ENCODE data around the gene TRIM41.

TRIM41 gene

DNA sequence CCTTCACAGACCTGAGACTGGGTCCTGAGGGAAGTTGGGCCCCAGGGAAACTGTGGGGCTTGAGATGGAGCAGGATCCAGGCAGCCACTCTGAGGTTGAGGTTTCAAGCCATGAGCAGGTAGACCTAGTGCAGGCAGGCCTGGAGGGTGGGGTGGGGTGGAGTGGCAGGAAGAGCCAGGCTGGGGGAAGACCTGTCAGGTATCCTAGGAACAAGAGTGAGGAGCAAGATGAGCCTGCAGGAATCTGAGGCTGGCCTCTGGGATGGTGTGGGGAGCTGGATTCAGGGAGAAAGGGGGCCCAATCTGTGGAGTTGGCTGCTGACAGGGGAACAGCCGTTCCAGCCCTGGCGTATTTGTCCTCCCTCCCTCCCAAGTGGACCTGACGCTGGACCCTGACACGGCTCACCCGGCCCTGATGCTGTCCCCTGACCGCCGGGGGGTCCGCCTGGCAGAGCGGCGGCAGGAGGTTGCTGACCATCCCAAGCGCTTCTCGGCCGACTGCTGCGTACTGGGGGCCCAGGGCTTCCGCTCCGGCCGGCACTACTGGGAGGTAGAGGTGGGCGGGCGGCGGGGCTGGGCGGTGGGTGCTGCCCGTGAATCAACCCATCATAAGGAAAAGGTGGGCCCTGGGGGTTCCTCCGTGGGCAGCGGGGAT is 10.8 kb downstream of the TRIM41 start:
- no peak for DNase-seq

DNA sequence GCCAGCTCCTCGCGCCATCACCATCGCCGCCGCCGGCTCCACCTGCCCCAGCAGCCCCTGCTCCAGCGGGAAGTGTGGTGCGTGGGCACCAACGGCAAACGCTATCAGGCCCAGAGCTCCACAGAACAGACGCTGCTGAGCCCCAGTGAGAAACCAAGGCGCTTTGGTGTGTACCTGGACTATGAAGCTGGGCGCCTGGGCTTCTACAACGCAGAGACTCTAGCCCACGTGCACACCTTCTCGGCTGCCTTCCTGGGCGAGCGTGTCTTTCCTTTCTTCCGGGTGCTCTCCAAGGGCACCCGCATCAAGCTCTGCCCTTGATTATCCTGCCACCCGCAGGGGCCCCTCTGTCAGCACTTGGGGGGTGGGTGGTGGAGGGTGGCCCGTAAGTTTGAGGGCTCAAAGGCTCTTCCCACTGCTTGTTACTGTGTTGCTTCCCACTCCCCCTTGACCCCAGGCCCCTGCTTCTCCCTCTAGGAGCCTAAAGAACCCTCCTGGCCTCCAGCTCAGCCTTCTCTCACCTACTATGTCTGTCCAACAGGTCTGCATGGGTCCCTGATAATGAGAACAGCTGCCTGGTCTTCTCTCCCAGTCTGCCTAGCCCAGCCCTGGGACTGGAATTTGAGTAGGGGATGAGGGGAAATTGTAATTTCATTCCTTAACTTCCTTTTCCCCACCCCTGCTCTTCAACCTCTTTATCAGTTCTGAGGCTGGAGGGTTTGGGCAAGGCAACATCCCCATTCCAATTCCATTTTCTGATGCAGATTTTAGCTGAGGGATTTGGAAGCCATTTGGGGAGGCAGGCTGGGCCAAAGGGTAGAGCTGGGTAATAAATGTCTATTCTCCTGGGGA is 11.6 kb downstream of the TRIM41 start:
- no peak for DNase-seq

DNA sequence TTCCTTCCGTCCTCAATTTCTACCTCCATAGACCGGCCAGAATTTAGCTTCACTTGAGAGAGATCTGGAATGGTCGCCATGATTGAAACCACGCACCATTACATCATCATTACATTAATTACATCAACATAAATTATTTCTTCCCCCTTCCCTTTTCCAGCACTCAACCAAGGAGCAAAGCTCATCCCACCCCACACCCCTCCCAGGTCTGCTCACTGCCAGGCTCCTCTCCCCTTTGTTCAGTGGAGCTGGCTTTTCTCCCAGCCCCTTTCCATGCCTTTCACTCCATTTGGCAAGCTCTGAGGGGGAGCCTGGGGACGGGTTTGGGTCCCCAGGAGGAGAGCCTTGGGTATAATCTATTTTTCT is 12.2 kb downstream of the TRIM41 start:
- no peak for DNase-seq

DNA sequence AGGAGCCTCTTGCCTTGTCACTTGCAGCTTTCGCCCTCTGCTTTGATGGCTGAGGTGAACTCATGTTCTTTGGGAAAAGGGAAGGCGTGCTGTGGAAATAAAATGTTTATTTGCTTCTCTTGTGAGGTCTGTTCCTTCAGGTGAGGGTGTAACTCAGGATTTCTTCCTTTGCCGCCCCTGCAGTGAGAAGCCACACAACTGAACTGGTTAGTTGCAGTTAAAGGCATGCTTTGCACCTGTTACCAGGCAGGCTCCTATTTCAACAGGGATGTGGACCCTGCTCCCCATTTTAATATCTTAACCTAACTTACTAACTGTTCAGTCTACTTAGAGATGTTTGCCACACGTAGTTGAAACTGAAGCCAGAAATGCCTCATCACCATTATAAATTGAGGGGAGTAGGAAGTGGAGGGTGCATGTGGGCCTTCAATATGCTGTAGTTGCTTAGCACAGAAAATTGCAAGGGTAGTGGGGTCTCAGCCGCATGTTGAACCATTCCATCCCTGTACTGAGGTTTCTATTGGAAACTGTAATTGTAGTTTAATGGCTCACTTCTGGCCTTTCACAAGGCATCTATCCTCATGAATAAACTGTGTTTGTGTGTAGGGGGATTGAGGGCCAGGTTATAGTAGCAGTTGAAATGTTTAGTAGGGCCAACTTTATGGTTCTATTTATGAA is 12.7 kb downstream of the TRIM41 start:
- no peak for DNase-seq

DNA sequence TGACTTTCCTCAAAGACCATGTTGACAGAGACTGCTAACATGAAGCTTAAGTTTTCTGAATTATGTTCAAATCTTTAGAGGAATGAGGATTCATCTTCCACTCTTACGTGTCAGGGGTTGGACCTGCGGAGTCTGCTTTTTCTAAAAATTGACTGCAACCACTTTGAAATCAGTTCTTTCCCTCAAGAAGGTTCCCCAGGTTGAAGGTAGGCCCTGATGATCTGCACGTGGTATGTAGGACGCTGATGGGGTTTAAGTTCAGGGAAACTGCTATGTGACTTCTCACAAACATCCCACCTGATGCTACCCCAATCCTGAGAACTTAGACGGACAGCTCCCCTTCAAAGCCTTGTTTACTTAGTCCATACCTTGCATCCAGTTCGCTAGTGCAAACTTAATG is 13.4 kb downstream of the TRIM41 start:
- DNase-seq = no peak

DNA sequence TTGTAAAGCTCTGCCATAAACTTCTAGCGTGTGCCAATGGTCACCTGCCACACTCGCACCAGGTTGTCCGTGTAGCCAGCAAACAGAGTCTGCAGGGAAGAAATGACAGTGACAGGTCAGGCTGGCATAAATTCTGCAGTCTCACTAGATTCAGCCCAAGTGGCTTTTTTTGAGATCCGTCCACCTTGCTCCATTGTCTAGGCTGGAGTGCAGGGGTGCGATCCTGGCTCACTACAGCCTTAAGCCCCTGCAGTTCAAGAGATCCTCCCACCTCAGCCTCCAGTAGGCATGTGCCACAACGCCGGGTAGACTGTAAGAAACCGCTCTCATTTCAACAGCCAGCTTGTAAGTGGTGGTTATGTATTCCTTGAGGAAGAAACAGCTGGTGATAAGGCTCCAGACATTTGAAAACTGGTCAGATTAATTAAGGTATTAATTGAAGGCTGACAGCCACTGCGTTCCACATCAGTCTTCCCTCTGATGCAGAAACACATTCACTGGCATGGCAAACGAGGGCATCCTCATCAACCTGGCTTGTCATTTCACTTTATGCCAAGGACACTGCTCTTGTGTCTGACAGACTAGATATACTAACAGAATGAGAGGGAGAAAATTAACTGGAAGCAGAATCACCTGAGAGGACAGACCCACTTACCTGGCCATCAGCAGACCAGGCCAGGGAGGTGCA is 14.0 kb downstream of the TRIM41 start:
- no peak for DNase-seq

DNA sequence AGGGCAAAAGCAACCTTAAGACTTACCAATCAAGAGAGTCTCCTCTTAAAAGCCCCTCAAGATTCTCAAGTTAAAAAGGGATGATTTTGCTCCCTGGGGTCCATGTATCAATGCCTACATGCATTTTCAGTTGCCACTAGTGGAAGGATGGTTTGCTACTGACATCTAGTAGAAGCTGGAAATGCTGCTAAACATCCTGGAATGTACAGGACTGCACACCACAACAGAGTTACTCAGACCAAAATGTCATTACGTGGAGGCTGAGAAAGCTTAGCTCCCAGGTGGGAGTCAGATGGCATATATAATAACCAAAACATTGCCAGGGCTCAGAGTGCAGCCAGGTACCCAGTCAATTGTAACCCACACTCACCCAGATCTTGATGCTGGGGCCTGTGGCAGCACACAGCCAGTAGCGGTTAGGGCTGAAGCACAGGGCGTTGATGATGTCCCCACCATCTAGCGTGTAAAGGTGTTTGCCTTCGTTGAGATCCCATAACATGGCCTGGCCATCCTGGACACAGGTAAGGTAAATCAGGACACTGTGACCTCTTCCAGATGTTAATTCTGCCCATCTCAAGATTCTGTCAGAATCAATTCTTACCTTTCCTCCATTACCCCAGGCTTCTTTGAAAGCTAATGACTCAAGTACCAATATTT is 14.8 kb downstream of the TRIM41 start:
- DNase-seq = no peak

DNA sequence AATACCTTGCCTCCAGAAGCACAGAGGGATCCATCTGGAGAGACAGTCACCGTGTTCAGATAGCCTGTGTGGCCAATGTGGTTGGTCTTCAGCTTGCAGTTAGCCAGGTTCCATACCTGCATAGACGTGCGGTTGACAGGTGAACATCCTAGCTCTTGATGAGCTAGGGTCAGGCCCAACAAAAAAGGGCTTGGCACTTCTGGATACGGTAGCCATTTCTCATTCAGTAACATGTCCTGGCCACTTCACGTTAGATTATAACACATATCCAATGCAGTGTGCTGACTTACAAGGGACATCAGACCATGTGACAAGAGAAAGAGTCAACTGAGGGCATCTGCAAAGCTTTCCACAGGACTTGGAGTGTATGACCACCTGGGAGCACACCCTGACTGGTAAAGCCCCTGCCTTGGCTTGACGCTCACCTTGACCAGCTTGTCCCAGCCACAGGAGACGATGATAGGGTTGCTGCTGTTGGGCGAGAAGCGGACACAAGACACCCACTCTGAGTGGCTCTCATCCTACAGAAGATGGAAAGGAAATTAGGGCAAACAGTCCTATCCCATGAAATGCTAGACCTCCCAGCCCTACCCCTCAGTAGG is 16.1 kb downstream of the TRIM41 start:
- DNase-seq = no peak

DNA sequence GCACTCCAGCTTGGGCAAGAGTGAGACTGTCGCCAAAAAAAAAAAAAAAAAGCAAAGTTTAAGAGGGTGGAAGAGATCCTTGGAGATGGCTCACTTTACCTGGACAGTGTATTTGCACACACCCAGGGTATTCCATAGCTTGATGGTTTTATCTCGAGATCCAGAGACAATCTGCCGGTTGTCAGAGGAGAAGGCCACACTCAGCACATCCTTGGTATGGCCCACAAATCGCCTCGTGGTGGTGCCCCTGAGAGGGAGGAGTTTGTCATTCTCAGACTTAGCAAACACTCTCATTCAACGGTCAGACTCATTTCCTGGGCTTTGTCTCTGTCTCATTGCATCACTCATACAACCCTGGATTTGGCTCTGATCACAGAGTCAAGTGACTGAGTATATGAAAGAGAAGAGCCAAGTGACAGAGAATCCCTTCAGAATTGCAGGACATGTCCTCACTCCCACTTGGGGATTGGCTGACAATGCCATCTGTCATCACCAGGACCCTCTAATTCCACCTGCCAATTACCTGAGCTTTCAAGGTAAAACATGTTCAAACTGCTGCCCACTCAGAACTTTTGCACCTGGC is 18.4 kb downstream of the TRIM41 start:
- no peak for DNase-seq

DNA sequence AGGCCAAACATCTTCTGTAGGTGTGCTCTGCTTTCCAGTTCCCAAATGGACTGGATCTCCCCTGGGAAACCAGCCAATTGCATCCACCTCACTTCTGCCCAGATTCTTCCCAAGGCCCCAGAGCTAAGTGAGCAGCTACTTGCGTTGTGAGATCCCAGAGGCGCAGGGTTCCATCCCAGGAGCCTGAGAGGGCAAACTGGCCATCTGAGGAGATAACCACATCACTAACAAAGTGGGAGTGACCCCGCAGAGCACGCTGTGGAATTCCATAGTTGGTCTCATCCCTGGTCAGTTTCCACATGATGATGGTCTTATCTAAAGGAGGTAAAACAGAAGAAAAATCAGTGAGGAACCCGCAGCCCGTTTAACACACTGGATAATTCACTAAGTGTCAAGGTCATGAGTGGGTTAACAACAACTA is 19.0 kb downstream of the TRIM41 start:
- no peak for DNase-seq

DNA sequence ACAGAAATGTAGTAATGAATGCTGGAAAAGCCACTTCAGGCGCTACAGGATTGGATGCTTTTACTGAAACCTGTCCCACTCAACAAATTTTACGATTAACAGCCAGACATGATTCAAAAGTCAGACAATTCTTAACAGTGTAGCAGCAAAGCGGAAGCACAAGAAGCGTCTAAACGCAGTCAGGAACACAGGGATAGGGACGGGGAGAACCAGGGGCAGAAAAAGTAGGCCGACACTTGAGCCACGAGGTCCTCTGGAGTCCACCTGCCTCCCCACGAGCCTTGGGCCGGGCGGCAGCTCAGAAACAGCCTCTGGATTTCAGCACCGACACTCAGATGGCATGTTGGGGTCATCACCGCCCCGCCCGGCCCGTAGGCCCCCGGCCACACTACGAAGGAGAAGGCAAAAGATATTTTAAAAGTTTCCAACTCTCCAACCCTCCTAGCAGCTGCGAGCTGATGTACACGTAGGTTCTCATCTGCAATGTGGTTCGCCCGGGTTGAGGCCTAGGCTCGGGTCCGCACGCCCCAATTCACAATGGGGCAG is 20.0 kb downstream of the TRIM41 start:
- no peak for DNase-seq

DNA sequence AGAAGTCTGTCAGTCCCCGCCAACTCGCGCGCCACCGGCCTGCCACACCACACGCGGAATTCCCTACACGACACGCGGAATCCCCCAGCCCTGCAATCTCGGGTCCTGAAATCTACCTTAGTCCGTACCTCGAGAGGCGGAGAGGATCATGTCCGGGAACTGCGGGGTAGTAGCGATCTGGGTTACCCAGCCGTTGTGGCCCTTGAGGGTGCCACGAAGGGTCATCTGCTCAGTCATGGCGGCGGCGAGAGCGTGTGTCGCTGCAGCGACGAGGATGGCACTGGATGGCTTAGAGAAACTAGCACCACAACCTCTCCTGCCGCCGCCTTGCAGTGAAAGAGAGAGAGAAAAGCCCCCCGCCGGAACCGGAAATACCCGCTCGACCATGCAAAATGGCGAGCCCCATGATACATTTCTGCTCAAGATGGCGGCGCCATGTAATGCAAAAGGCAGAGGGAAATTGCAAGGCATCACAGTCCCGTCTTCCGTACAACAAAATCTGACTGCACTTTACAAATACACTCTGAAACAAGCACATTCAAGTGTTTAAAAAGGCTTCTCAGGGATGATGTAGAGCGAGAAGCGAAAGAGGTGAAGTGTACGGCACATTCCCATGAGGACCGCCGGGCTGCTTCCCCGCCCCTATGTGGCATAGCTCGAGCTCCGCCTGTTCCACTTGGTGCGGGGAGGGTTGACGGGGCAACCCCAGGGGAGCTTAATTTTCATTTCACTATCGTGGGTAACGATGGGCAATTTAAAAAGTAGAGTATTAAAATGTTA is 20.7 kb downstream of the TRIM41 start, which contains the start of gene RACK1:
Gene RACK1 (minus strand): TSS at position 343 of the 780 bp plus-strand sequence. CDS start 106 bp downstream, at position 237.
- DNase-seq = no peak

DNA sequence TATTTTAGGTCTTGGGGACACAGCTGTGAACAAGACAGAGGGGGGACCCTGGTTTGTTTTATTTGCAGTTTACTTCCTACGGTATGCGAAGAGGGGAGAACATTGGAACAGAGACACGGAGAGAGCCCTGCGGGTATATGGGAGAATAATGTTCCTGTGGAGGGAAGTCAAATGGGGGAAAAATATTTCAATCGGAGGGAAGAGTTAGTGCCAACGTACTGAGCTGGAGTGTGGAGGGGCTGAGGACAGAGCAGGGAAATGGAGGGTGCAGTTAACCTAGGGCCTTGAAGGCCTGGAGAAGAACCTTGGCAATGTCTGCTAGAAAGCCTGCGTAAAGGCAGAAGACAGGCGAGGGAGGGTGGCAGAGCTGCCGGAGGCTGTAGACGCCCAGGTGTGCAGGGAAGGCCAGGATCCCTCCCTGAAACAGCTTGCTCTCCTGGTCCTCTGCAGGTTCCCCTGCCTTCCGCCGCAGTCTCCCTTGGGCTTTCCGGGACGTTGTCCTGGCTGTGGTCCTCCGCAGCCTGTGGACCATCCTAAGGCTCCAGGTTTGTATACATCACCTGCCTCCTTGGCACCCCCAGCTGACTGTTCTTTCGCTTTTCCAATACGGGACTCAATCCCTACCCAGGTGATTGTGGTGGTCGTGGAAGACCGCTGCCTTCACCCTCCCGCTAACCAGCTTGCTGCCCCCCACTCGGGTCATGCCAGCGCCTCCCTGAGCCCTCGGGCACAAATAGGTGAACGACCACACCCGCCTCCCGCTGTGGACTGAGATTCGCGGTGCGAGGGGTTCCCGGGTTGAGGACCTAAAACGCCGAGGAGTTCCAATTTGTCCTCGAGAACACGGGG is 22.6 kb downstream of the TRIM41 start:
- no peak for DNase-seq

DNA sequence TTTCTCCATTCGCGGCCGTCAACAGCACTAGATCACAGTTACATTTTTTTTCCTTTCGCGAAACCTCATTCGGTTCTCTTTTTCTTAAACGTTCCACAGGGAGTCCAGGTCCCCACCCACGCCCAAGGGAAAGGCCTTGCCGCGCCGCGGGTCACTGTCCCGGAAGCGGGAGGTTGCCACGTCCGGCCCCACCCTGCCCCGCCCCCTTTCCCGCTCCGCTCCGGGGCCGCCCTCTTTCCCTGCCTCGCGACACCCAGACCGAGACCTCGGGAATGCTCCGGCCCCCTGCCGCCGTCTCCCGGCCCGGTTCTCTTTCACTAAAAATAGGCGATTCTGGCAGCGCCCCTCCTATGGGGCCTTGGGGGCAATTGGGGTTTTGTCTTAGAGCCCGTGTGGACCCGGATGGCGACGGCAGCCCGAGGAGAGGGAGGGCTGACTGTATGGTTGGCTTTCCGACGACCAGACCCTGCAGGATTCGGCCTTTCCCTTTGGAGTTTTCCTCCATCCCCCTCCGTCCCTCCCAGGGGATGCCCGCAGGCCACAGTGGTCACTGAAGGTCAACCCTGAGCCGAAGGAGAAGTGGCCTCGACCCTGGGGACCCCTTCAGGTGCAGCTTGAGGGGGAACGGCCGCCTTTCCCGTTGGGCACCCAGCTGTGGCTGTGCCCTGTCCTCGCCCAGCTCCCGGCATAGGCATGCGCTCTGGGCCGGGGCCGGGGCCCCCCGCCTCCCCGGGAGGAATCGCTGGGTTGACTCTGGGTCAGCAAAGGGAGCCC is 23.4 kb downstream of the TRIM41 start:
- no peak for DNase-seq

DNA sequence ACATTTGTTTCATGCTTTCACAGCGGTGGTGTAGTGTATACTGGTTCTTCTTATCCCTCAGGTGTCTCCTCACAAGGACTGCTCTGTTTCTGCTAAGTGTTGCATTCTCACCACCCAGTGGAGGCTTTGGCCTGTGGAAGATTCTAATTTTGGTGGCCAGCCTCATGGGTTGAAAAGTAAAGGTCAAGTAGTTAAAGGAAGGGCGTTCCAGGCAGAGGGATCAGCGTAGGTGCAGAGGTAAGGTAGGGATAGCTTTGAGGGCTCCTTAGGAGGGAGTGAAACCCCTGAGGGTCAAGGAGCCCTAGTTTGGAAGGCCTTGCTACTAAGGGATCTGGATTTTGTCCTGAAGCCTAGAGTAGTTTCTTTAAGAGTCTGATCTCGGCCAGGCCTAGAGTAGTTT is 25.2 kb downstream of the TRIM41 start:
- no peak for DNase-seq

DNA sequence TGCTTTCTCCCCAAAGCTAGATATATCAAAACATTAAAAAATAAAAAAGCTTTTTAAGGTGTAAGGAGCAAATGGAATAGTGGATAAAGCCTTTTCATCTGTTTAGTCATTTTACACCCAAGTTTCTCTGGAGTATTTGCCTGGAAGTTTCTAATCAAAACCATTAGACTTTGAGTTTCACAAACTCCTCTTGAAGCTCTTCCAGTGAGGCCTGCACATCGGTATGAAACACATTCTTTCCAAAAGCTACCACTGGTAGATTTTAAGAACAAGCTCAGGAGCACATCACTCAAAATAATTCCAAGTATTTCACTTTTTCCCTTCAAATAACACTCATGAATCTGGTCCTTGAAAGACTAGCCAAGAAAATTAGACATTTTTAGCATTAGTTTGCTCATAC is 32.2 kb downstream of the TRIM41 start:
- no peak for DNase-seq

DNA sequence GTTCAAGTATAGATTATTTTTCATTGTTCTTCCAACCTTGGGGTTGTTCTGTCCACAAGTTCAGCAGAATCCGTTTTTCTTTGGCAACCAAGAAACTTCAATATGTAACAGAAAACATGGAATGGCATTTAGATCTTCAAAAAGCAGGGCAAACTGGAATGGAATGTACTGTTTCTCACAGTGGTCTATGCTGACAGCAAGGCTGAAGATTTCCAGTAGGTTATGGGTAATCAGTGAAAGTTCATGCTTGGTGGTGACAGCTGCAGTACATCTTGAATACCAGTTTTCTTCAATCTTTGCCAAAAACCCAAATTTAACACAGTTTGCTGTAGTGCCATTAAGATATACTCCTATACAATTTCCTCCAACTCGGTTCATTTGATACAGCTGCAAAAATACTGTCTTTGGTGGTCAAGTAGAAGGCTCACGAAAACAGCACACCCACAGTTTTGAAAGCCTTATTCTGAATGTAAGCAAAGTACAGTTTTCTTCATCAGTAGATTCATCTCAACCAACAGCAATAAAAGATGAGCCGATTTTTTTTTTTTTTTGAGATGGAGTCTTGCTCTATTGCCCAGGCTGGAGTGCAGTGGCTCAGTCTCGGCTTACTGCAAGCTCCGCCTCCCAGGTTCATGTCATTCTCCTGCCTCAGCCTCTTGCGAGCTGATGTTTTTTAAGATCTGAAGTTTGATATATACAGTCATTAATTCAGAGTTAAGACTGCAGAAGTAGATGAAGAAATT is 32.9 kb downstream of the TRIM41 start:
- no peak for DNase-seq

DNA sequence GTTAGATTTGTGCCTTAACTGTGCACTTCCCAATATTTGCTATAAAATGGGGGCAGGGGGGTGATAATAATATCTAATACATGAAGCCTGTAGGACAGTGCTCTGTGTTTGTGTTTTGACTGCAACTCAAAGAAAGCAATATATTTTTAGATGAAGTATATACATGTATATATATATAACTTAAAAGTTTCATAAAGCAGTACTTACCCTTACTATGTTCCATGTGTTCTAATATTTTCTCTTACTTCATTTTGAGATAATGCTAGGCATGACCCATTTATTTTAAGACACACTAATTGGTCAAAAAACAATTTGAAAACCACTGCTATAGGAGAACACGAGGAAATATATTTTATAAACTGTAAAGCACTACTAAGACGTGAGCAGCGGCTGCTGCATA is 35.5 kb downstream of the TRIM41 start:
- DNase-seq = no peak
